GM21423 (cell line): ENCODE results near the gene CNTNAP2.
"Not testable (repeated sequence)": the region's sequence is repeated elsewhere in the genome, so short reads cannot be mapped to it uniquely, and the experiment has no call there.

Experiments
- ATAC-seq: cut with Tn5 transposase; IDR thresholded peaks from one replicate; pipeline ENCODE4 v1.9.1; 2021; ENCODE audit warnings: mild to moderate bottlenecking, moderate library complexity; ENCODE audit not compliant: unreplicated experiment

The CNTNAP2 gene

DNA sequence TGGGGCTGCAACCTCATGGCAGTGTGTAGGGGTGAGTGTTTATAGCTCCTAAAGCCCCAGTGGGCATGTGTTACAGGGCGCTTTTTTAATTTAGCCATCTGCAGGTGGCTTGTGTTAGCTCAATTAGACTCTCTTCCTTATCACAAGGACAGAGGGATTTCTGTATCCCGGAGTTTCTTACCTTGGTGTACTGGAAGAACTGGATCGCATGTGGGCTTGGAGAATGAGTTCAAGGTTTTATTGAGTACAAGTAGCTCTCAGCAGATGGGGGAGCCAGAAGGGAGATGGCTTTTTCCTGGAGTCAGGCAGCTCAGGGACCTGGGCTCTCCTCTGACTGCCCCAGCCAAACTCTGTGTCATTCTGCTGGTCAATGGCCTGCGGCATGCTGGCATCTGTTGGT is 2320.4 kb downstream of the CNTNAP2 start:
- no peak for ATAC-seq

DNA sequence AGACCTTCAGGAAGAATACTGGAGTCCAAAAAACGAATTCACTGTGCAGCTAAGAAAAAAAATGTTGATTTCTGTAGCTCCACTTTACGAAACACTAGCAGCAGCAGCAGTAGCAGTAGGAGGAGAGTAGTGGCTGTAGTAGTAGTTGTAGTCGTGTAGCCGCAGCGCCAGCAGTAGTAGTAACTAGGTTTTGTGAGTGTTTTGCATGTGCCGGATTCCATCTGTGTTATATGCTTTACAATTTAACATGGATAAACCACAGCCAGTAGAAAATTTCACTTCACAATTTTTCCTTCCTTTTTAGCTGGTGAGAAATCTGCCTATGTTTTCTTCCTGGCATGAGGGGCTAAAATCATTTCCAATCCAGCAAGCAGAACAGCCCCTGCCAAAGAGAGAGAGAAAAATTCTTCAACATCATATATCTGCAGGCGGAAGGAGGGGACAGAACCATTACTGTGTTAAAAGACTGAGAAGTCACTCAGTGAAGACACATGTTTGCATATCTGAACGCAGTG is 2325.6 kb downstream of the CNTNAP2 start:
- no peak for ATAC-seq

DNA sequence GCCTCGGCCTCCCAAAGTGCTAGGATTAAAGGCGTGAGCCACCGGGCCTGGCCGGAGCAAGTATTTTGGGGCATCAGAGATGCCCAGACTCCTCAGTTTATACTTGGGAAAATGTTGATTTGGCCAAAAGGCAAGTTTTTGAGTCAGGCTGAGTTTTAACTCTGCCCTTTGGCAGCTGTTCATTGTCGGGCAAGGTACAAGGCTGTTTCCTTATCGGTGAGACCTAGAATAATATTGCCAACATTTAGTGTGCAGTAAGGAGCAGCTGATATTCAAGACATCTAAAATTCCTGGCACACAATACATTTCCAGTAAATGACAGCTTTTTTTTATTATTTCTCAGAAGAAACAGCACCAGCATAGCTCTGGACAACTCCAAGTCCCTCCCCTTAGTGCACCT is 2326.3 kb downstream of the CNTNAP2 start:
- ATAC-seq, result no peak

DNA sequence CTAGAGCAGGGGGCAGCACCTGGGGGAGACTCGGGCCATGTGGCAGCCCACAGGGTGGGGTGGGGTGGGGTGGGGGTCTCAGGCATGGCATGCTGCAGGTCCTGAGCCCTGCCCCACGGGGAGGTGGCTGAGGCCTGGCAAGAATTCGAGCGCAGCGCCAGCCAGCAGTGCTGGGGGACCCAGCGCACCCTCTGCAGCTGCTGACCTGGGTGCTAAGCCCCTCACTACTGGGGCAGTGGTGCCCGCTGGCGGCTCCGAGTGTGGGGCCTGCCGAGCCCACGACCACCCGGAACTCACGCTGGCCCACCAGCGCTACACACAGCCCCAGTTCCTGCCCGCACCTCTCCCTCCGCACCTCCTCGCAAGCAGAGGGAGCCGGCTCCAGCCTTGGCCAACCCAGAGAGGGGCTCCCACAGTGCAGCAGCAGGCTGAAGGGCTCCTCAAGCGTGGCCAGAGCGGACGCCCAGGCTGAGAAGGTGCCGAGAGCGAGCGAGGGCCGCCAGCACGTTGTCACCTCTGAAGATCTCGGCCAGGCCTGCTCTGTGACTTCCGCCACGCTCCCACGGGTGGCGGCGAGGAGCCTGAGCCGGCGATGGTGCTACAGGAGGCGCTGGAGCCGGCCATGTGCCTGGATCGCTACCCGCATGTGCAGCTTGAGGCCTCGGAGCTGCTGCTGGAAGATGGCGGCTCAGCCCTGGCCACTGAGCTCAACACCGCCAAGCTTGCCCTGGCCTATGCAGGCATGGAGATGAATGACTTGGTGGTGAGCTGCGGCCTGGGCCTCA is 2328.9 kb downstream of the CNTNAP2 start:
- ATAC-seq, result no peak

DNA sequence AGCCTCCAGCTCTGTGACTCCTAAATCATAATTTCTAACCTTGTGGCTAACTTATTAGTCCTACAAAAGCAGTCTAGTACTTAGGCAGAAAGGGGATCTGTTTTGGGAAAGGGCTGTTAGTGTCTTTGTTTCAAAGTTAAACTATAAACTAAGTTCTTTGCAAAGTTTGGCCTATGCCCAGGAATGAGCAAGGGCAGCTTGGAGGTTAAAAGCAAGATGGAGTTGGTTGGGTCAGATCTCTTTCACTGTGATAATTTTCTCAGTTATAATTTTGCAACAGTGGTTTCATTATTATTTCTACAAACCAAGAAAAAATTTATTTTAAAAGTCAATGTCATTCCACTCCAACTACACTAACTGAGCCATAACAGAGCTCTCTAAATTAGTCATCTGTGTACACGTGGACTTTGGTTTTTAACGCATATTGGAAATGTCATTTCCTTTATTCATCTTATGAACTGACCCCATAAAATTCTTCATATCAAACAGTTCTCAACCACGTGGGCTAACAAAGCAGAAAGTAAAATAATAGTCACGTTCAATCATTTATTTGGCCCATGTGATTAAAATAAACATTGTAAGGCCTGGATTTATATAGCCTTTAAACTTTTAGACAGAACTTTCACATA is 2330.7 kb downstream of the CNTNAP2 start:
- peak; percentile 88 for ATAC-seq

DNA sequence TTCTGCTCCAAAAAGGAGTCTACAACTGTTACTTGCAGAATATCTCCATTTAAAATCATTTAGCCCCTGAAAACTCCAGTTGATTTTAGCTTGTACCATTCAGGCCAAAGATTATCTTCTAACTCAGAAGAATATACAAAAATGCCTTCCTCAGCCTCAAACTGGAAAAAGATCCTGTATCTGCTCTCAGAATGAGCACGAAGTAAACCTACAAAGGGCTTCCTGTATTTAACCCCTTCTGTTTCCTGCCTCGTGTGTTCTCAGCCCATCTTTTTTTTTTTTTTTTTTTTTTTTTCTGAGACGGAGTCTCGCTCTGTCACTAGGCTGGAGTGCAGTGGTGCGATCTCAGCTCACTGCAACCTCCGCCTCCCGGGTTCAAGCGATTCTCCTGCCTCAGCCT is 2334.9 kb downstream of the CNTNAP2 start:
- not testable (repeated sequence) for ATAC-seq

DNA sequence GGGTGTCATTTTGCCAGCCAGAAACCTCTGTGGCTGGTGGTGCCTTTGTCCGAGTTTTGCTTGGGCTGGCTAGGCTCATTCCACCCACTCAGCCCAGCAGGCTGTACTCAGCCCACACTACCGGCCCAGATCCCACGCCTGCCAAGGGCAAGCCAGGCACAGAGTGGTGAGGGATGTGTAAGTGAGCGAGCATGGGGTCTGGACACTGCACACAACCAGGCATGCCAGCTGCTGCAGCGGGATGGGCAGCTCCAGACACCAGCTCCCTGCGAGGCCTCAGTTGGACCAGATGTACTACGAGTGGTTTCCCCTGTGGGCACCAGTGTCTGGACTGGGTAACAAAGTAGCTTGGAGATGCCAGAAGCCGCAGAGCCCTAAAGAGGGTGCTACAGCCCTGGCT is 2339.8 kb downstream of the CNTNAP2 start:
- no peak for ATAC-seq

DNA sequence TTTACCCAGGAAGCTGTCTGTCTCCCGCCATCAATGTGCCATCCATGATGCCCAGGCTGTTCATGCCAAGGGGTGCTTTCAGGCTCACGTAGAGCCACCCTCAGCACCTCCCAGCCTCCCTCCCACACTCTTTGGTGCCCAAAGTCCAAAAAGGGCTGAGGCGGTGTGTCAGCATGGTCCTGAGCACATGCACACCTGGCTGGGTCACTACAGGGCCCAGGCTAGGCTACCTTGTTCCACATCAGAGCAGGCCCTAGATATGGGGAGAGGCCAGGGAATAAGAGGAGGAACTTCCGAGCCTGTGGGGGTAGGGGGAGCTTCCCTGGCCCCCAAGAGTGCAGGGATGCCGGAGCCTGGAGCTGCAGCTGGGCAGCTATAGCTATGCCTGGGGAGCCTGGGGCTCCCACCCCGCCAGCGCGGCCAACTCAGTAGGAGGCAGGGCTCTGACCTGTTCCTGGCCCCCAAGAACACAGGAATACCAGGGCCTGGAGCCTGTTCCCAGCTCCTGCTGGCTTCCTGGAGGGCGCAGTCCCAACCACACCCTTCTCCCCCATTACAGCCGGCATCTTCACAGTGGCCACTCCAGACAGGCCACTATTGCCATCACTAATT is 2340.8 kb downstream of the CNTNAP2 start:
- ATAC-seq, result no peak

DNA sequence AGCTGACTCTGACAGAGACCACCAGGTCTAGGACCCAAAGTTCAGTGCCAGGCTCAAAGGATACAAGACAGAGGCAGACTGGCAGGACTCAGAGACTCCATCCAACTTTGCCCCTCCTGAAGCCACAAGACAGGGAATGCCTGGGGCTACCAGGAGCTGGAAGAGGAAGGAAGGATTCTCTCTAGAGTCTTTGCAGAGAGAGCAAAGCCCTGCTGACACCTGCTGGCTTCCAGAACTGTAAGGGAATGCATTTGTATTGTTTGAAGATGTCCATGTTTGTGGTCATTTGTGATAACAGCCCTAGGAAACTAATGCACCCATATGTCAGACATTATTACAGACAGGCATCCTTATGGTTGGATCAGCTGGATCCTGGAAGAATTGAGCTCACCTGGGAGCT is 2341.7 kb downstream of the CNTNAP2 start:
- no peak for ATAC-seq

DNA sequence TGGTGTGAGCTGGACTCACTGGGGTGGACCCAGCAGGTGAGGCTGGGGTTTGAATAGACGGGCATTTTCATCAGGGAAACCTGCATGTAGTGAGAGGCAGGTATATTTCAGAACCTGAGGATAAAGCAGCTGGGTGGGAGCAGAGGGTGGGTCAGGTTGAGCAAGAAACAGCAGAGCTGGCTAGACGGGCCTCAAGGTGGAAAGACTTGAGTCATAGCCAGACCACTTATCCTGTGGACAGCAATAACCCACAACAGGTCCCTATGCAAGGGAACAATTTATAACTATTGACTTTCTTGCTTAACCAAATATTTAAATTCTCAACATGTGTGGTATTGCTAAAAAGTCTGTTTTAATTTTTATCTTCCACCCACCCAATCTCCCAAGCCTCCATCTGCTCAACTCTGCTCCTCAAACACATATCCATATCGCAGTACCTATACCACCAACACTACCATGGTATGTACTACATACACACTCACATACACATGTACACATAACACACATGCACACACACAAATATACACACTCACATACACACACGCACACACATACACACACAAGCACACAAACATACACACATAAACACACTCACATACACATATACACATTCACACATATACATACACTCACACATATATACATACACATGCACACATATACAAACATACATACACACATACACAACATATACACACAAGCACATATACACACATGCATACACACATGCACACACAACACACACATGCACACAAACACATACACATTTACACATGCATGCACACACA is 2345.0 kb downstream of the CNTNAP2 start:
- ATAC-seq, result no peak

DNA sequence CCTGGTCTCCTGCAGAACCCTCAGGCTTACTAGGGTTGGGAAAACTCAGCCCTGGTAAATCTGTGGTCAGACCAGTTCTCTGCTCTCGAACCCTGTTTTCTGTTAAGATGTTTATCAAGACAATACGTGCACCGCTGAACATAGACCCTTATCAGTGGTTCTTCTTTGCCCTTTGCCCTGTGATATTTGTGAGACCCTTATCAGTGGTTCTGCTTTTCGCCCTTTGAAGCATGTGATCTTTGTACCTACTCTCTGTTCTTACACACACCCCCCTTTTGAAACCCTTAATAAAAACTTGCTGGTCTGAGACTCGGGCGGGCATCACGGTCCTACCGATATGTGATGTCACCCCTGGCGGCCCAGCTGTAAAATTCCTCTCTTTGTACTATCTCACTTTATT is 2346.2 kb downstream of the CNTNAP2 start:
- ATAC-seq, result not testable (repeated sequence)

DNA sequence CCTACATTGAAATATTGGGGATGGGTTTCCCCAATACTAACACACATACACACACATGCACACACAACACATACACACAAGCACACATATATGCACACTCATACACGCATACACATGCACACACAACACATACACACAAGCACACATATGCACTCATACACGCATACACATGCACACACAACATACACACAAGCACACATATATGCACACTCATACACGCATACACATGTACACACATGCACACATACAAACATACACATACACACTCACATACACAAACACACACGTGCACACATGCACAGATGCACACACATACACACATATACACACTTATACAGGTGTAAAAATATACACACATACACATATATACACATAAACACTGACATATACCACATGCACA is 2346.6 kb downstream of the CNTNAP2 start:
- ATAC-seq, result no peak

DNA sequence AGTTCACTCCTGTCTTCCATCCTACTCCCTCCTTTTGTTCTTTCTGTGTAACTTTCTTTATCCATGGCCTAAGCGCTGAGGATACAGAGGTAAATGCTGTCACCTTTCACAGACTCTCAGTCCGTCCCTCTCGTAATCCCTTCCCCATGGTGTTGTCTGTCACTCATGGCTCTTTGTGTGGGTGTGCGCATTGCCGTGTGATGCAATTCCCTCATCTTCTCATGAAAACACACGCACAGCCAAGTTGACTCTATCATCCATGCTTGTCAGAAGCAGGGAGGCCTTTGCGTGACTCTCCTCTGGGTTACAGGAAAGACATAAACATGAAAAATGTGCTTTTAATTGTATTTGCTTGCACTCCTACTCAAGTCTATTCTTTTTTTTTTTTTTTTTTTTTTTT is 2348.3 kb downstream of the CNTNAP2 start:
- no peak for ATAC-seq

DNA sequence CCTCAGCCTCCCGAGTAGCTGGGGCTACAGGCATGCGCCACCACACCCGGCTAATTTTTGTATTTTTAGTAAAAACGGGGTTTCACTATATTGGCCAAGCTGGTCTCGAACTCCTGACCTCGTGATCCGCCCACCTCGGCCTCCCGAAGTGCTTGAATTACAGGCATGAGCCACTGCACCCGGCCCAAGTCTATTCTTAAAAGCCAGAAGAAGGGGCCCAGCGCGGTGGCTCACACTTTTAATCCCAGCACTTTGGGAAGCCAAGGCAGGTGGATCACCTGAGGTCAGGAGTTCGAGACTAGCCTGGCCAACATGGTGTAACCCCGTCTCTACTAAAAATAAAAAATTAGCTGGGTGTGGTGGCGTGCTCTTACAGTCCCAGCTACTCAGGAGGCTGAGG is 2348.8 kb downstream of the CNTNAP2 start:
- ATAC-seq, result not testable (repeated sequence)

DNA sequence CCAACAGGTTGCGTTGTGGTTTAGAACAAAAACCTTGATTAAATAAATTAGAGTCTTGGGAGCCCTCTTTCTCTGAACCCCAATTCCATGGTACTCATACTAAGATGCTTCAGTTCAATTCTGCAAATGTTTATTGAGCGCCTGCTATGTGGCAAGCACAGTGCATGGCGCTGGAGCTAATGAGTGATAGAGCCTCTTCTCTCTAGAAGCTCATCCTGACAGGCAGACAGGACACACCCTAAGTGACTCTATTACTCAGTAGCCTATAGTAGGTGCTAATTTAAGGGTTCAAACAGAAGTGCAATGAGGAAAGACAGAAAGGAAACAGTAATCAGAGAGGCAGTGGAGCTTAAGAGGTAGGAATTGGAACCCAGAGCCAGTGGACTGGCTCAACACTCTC is 2349.5 kb downstream of the CNTNAP2 start:
- ATAC-seq, result no peak

DNA sequence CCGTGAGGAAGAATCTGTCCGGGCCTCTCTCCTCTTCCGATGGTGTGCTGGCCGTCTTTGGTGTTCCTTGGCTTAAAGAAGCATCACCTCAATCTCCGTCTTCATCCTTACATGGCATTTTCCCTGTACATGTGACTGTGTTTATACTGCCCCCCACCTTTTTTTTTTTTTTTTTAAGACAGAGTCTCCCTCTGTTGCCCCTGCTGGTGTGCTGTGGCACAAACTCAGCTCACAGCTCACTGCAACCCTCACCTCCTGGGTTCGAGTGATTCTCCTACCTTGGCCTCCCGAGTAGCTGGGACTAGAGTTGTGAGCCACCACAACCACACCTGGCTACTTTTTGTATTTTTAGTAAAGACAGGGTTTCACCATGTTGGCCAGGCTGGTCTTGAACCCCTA is 2352.1 kb downstream of the CNTNAP2 start:
- no peak for ATAC-seq
